Esophagus muscularis mucosa (tissue), 4 donors: ENCODE measurements around the gene ACP5. TPM values are rescaled to one million over a fixed set of nuclear protein-coding genes. Genes with fewer than 3 reads are reported as not detected.

ENCODE experiments used
- DNase-seq: peaks from one replicate; pipeline ENCODE4 v3.0.0-alpha.2; 2017; ENCODE audit errors: extremely low spot score
- H3K27ac ChIP-seq, 4 donors: fragments of 200-600 bp; sonication (generic); replicated peaks in 1 of 4; 1 replicate in 3 of 4; 2 replicates in 1 of 4; pipeline ENCODE4 v1.5.1; 2016 to 2019; ENCODE audit warnings: mild to moderate bottlenecking in 1 of 4
- H3K27me3 ChIP-seq, 4 donors: fragments of 200-600 bp; sonication (generic); one replicate each; pipeline versions ENCODE4 v1.5.1 to v1.6.0; 2016 to 2019
- H3K36me3 ChIP-seq, 4 donors: fragments of 200-600 bp; sonication (generic); one replicate each; pipeline ENCODE4 v1.5.1; 2016 to 2019
- H3K4me1 ChIP-seq, 4 donors: fragments of 200-600 bp; sonication (generic); one replicate each; pipeline ENCODE4 v1.5.1; 2016 to 2019
- H3K4me3 ChIP-seq, 4 donors: fragments of 200-600 bp; sonication (generic); 1 replicate in 2 of 4; 2 replicates in 2 of 4; pipeline ENCODE4 v1.5.1; 2016 to 2019; ENCODE audit warnings: mild to moderate bottlenecking in 4 of 4, moderate library complexity in 1 of 4
- H3K9me3 ChIP-seq, 4 donors: fragments of 200-600 bp; sonication (generic); 1 replicate in 3 of 4; 2 replicates in 1 of 4; pipeline ENCODE4 v1.5.1; 2016 to 2019
- EP300 ChIP-seq: sonication (generic); formaldehyde crosslinking; IDR thresholded peaks from one replicate; pipeline ENCODE4 v1.6.1; 2017; ENCODE audit warnings: antibody characterized with exemption
- POLR2A ChIP-seq: fragments of 450-650 bp; IDR thresholded peaks from one replicate; pipeline ENCODE4 v1.6.1; 2017; ENCODE audit warnings: antibody characterized with exemption, moderate library complexity, mild to moderate bottlenecking, low read depth
- POLR2AphosphoS5 ChIP-seq, 2 donors: sonication (generic); formaldehyde crosslinking; IDR thresholded peaks; one replicate each; pipeline ENCODE4 v1.6.1; 2017; ENCODE audit warnings: antibody characterized with exemption in 2 of 2
- WGBS: methylation state at CpG from one replicate; pipeline ENCODE4 v1.1.5; 2018; 5-methylcytosine and 5-hydroxymethylcytosine counted together
- intact Hi-C: fragments of 100-400 bp; cut with DNase I; formaldehyde crosslinking; loops from one replicate; pipeline ENCODE4 v1.15.1; 2023
- total RNA-seq, 4 donors: library from RNA; depleted of rRNA; stranded (reverse); fragments of >200 nt; gene quantifications; one replicate each; pipeline versions ENCODE4 v1.1.0 to v1.2.1, GENCODE V29; 2016
- TF ChIP-seq, protein P1 (sequence below), 3 experiments: fragments of 200-600 bp in 2 of 3; fragments of 450-650 bp in 1 of 3; sonication (generic) in 2 of 3; IDR thresholded peaks; one replicate each; pipeline ENCODE4 v1.5.1; 2017 to 2019; ENCODE audit warnings: antibody characterized with exemption in 3 of 3, mild to moderate bottlenecking in 2 of 3, moderate library complexity in 1 of 3

The ACP5 gene
- total RNA-seq, 4 donors from 2014 or later: 7.3 to 16.0 (median 13.3) TPM

DNA sequence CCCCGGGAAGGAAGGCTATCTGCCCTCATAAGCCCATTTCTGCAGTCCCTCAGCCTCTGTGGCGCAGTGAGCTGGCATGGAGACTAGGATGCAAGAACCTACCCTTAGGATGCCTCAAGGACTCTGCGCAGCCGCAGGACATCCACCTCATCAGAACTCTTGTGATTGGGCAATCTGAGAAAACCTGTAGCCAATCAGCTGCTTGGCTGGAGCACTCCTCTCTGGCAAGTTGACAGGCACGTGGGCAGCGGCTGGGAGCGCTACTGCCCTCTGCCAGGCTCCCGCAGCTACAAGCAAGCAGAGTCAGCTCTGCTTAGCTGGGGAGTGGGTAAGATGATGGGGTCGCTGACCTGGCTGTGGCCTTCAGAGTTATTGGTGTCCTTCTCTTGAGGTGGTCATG is 47.0 kb downstream of the ACP5 start:
- no peak for DNase-seq
- intact Hi-C loops: no loop called here
- Histone ChIP-seq H3K4me3 (no peak overlapping the region), H3K36me3 (peaks cover 0 to 7% (median 5%) of the 10 kb centered on the region in 4 donors), H3K9me3 (no peaks in the 10 kb centered on the region), H3K27ac (peak overlapping the region; percentile 81 to 92 (median 88)), H3K27me3 (no peaks in the 10 kb centered on the region), H3K4me1 (peaks cover 19 to 52% (median 48%) of the 10 kb centered on the region in 4 donors)
- TF ChIP-seq EP300 (no peak), POLR2A (no peak), POLR2AphosphoS5 (IDR thresholded peaks at IDR 0.05) (peak; percentile 61 to 80)
- TF ChIP-seq, protein P1, sequence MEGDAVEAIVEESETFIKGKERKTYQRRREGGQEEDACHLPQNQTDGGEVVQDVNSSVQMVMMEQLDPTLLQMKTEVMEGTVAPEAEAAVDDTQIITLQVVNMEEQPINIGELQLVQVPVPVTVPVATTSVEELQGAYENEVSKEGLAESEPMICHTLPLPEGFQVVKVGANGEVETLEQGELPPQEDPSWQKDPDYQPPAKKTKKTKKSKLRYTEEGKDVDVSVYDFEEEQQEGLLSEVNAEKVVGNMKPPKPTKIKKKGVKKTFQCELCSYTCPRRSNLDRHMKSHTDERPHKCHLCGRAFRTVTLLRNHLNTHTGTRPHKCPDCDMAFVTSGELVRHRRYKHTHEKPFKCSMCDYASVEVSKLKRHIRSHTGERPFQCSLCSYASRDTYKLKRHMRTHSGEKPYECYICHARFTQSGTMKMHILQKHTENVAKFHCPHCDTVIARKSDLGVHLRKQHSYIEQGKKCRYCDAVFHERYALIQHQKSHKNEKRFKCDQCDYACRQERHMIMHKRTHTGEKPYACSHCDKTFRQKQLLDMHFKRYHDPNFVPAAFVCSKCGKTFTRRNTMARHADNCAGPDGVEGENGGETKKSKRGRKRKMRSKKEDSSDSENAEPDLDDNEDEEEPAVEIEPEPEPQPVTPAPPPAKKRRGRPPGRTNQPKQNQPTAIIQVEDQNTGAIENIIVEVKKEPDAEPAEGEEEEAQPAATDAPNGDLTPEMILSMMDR (IDR thresholded peaks at IDR 0.05): peak; percentile 19 to 41 (median 37)
- 17% methylated on average over 6 of the region's 9 CpGs for WGBS

DNA sequence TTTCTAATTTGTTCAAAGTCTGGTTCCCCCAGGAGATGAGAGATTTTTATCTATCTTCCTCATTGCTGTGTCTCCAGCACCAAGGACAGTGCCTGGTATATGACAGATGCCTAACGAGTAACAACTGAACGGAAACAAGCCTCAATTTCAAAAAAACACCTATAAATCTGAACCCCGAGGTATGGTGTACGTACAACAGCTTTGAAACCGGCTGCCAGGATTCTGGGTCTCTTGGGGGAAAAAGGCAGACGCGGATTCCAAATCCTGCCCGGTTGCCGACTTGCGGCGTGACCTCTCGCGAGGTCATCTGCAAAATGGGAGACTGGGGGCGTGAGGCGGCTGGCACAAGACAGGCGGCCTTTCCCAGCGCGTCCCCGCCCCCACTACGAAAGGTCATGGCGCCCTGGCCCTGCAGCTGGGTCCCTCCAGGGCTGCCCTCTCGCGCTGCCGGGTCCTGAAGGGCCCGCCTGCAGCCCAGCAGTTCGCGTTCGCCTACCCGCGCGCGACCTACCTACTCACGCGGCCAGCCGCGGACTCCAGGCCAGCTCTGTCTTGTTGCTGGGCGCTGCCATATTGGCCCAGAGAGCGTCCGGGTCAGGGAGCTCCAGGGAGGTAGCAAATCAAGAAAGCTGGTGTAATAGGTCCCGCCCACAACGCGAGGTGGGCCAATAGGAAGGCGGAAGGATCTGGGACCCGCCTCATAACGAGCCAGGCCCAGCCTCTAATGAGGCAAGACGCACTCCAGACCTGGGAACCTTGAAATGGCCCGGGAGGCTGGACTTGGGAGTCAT is 48.7 kb downstream of the ACP5 start, which contains the start of gene ECSIT:
Gene ECSIT, minus strand, starts transcription at position 584 of the 791 bp plus-strand sequence. CDS start 9,964 bp downstream, outside the sequence.
- Histone ChIP-seq H3K27ac (peak within 1 kb of the TSS; percentile 81 to 92 (median 88)), H3K27me3 (no peaks in the 10 kb centered on the region), H3K36me3 (peaks cover 4 to 23% (median 20%) of the 10 kb centered on the region in 4 donors), H3K4me3 (peak within 1 kb of the TSS; percentile 70 to 97 (median 86)), H3K4me1 (peaks cover 16 to 43% (median 39%) of the 10 kb centered on the region in 4 donors), H3K9me3 (no peaks in the 10 kb centered on the region)
- 0% methylated on average over 20 of the region's 47 CpGs for WGBS
- TF ChIP-seq POLR2AphosphoS5 (IDR thresholded peaks at IDR 0.05) (peak; percentile 79 to 85), POLR2A (no peak)
- TF ChIP-seq, protein P1 (IDR thresholded peaks at IDR 0.05): no peak
- intact Hi-C loops: no loop called here
- DNase-seq: peak; percentile 99

Other genes with a start within 250 kb of the ACP5 start
- gene RAB3D, start 238.0 kb downstream of the ACP5 start, total RNA-seq: 10 to 100 TPM; 15.1 to 40.3 (median 27.9) TPM
- gene TMEM205, start 231.4 kb downstream of the ACP5 start, total RNA-seq: 100 to 1,000 TPM; 197 to 241 (median 206) TPM
- gene CCDC159, start 231.1 kb downstream of the ACP5 start, total RNA-seq: 10 to 100 TPM in 3 of 4 donors, 1 to 10 TPM in 1; 8.3 to 17.6 (median 13.8) TPM
- gene PLPPR2, start 222.2 kb downstream of the ACP5 start, total RNA-seq: 10 to 100 TPM; 32.0 to 49.8 (median 37.5) TPM
- gene SWSAP1, start 203.0 kb downstream of the ACP5 start, total RNA-seq: 1 to 10 TPM in 3 of 4 donors, under 1 TPM in 1; 0.66 to 1.7 (median 1.5) TPM
- 1 to 10 TPM in 3 of 4 donors, under 1 TPM in 1; 0.99 to 5.2 (median 4.4) TPM for gene EPOR, start 193.3 kb downstream of the ACP5 start, total RNA-seq
- gene RGL3, start 158.3 kb downstream of the ACP5 start, total RNA-seq: 1 to 10 TPM; 1.2 to 7.9 (median 2.0) TPM
- under 1 TPM in 2 of 4 donors, not detected in 2; 0.39 to 0.83 TPM for gene ODAD3, start 142.5 kb downstream of the ACP5 start, total RNA-seq
- 100 to 1,000 TPM in 2 of 4 donors, 10 to 100 TPM in 2; 81.0 to 141 (median 98.7) TPM for gene PRKCSH, start 142.0 kb downstream of the ACP5 start, total RNA-seq
- gene ELAVL3, start 96.6 kb downstream of the ACP5 start, total RNA-seq: under 1 TPM; under 0.01 to 0.69 (median 0.31) TPM
- 10 to 100 TPM in 1 of 4 donors, 1 to 10 TPM in 3; 9.1 to 13.9 (median 9.4) TPM for gene ZNF653, start 71.8 kb downstream of the ACP5 start, total RNA-seq
- 10 to 100 TPM; 72.7 to 97.5 (median 81.8) TPM for gene ECSIT, start 48.5 kb downstream of the ACP5 start, total RNA-seq
- gene CNN1, start 38.8 kb downstream of the ACP5 start, total RNA-seq: 1,000 to 10,000 TPM; 2,877 to 3,384 (median 2,954) TPM
- gene ELOF1, start 18.4 kb downstream of the ACP5 start, total RNA-seq: 10 to 100 TPM; 27.0 to 39.1 (median 30.5) TPM
- 10 to 100 TPM in 1 of 4 donors, 1 to 10 TPM in 3; 7.8 to 10.2 (median 7.9) TPM for gene ZNF627, start 19.8 kb upstream of the ACP5 start, total RNA-seq
- gene ZNF823, start 161.3 kb upstream of the ACP5 start, total RNA-seq: 1 to 10 TPM; 3.1 to 6.7 (median 5.0) TPM
- 1 to 10 TPM; 5.6 to 7.9 (median 6.5) TPM for gene ZNF441, start 189.4 kb upstream of the ACP5 start, total RNA-seq
- 1 to 10 TPM; 2.5 to 4.5 (median 3.7) TPM for gene ZNF491, start 220.9 kb upstream of the ACP5 start, total RNA-seq
- gene ZNF440, start 236.6 kb upstream of the ACP5 start, total RNA-seq: 1 to 10 TPM; 5.5 to 6.9 (median 6.3) TPM